Testis (tissue), 3 donors: Measurements from ENCODE around the gene PTPRT. TPM values are rescaled to one million over a fixed set of nuclear protein-coding genes. Genes with fewer than 3 reads are reported as not detected.

Experiments
- DNase-seq: peaks from one replicate; pipeline ENCODE4 v3.0.0-alpha.2; 2019
- H3K27ac ChIP-seq, 2 donors: fragments of 200-600 bp; sonication (generic); one replicate each; pipeline ENCODE4 v1.5.1; 2019
- H3K27me3 ChIP-seq: fragments of 200-600 bp; sonication (generic); one replicate; pipeline ENCODE4 v1.5.1; 2019
- H3K36me3 ChIP-seq: fragments of 200-600 bp; sonication (generic); one replicate; pipeline ENCODE4 v1.5.1; 2017; ENCODE audit warnings: low read depth; ENCODE audit errors: missing control alignments
- H3K4me1 ChIP-seq: fragments of 200-600 bp; sonication (generic); one replicate; pipeline ENCODE4 v1.5.1; 2019
- H3K4me3 ChIP-seq, 2 donors: fragments of 200-600 bp; sonication (generic); one replicate each; pipeline ENCODE4 v1.5.1; 2017 to 2019
- H3K9me3 ChIP-seq: fragments of 200-600 bp; sonication (generic); one replicate; pipeline ENCODE4 v1.5.1; 2017
- POLR2A ChIP-seq: fragments of 450-650 bp; IDR thresholded peaks from one replicate; pipeline ENCODE4 v1.6.1; 2017; ENCODE audit warnings: antibody characterized with exemption, mild to moderate bottlenecking, moderate library complexity
- WGBS, 2 donors: methylation state at CpG; one replicate each; pipeline ENCODE4 v1.1.5; 2018; 5-methylcytosine and 5-hydroxymethylcytosine counted together
- intact Hi-C: fragments of 100-400 bp; cut with DNase I; formaldehyde crosslinking; loops from one replicate; pipeline ENCODE4 v1.15.1; 2023; ENCODE audit warnings: low total_unique reads
- polyA plus RNA-seq: library from polyadenylated mRNA; stranded (reverse); fragments of 350-450 nt; fragmentation: Illumina TruSeq; extraction: RNeasy Lipid Tissue Mini Kit (QIAGEN cat#74804); gene quantifications from one replicate; pipeline ENCODE4 v1.2.3, GENCODE V29; 2014; ENCODE audit warnings: low read depth, low replicate concordance; ENCODE audit not compliant: insufficient read depth
- total RNA-seq, 2 donors: library from RNA; depleted of rRNA; stranded (reverse); fragments of >200 nt; gene quantifications; one replicate each; pipeline ENCODE4 v1.2.3, GENCODE V29; 2016
- TF ChIP-seq, protein P1 (sequence below), 3 experiments: fragments of 450-650 bp in 2 of 3; fragments of 200-600 bp in 1 of 3; sonication (generic) in 1 of 3; IDR thresholded peaks; one replicate each; pipeline ENCODE4 v1.5.1; 2016 to 2019; ENCODE audit warnings: antibody characterized with exemption in 3 of 3, mild to moderate bottlenecking in 2 of 3, moderate library complexity in 1 of 3

The PTPRT gene
- total and polyA plus RNA-seq, 3 donors from 2014 or later = 2.3 to 2.5 (median 2.3) TPM

DNA sequence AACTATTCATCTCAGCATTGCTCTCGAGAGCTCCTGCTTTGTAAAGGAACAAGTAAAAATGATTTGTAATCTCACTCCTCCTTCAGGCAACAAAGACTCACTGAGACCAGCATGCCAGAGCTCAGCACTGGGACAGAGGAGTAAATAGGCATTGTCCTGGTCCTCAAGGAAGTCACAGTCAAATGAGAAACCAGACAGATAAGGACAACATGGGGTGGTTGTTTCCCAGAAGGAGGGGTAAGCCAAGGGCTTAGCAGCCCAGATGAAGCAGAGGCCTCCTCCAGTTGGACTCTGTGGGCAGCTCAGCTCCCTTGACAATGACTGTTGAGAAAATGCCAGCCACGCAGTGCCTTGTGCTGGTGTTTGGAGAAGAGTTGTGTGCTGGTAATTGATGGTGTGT is 1145.8 kb downstream of the PTPRT start:
- DNase-seq = no peak
- WGBS, 2 donors = 81 to 88% methylated on average over 2 of the region's 2 CpGs
- Histone ChIP-seq H3K36me3 (no peaks in the 10 kb centered on the region), H3K4me3 (no peak overlapping the region), H3K9me3 (no peaks in the 10 kb centered on the region), H3K27me3 (no peaks in the 10 kb centered on the region), H3K4me1 (no peaks in the 10 kb centered on the region), H3K27ac (no peak overlapping the region)
- TF ChIP-seq POLR2A = no peak
- TF ChIP-seq, protein P1, sequence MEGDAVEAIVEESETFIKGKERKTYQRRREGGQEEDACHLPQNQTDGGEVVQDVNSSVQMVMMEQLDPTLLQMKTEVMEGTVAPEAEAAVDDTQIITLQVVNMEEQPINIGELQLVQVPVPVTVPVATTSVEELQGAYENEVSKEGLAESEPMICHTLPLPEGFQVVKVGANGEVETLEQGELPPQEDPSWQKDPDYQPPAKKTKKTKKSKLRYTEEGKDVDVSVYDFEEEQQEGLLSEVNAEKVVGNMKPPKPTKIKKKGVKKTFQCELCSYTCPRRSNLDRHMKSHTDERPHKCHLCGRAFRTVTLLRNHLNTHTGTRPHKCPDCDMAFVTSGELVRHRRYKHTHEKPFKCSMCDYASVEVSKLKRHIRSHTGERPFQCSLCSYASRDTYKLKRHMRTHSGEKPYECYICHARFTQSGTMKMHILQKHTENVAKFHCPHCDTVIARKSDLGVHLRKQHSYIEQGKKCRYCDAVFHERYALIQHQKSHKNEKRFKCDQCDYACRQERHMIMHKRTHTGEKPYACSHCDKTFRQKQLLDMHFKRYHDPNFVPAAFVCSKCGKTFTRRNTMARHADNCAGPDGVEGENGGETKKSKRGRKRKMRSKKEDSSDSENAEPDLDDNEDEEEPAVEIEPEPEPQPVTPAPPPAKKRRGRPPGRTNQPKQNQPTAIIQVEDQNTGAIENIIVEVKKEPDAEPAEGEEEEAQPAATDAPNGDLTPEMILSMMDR (IDR thresholded peaks at IDR 0.05) = no peak
- intact Hi-C loops = no loop called here

DNA sequence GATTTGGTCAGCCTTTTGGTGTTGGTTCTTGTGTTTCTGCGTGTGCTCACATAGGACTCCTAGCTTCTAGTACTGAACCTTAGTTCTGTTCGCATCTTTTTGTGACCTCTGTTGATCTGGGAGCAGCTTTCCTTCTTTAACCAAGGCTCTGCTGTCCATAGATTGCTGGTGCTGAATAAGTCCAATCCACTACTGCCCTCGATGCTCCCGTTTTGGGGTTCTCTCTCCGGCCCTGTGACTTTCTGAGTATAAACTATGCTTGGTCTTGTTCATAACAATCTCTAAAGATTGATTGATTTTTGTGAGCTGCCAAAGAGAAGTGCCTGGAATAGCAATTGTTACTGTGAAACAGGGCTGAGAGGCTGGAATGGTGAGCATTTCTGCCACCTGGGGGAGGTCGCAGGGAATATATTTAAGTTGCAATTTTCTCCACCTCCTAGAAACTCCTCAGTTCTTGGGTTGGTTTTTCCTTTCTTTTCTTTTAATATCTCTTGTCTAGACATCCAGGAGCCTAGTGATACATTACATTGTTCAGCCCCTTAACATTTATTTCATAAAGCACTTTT is 1148.6 kb downstream of the PTPRT start:
- DNase-seq = peak; percentile 19
- H3K9me3 ChIP-seq = no peaks in the 10 kb centered on the region
- TF ChIP-seq POLR2A = no peak
- TF ChIP-seq, protein P1 (IDR thresholded peaks at IDR 0.05) = peak in 1 of 3 experiments; percentile 12
- 32 to 49% methylated on average over 6 of the region's 6 CpGs for WGBS, 2 donors
- intact Hi-C loops = no loop called here
- H3K27ac ChIP-seq = no peak overlapping the region
- no peak overlapping the region for H3K4me3 ChIP-seq
- no peaks in the 10 kb centered on the region for H3K4me1 ChIP-seq
- no peaks in the 10 kb centered on the region for H3K27me3 ChIP-seq
- no peaks in the 10 kb centered on the region for H3K36me3 ChIP-seq

DNA sequence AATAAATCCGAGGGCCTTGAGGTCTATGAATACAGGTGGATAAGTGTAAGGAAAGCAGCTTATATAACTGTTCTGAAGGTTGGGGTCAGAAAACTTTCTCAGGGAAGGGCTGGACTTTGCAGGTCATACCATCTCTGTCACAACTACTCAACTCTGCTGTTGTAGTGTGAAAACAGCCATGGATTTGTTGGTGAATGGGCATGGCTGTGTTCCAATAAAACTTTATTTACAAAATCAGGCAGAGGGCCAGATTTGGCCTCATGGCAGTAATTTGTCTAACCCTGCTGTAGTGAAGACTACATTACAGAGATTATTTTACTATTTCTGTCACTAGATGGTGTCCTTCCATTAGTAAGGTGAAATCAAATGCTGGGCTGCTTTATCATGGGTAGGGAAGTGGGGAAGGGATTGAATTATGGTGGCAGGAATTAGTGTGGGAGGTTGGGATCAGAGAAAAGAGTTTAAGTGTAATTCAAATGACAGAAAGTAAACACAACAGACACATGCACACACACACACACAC is 1161.9 kb downstream of the PTPRT start:
- WGBS, 2 donors = 67 to 75% methylated on average over 1 of the region's 1 CpG
- Histone ChIP-seq H3K36me3 (no peaks in the 10 kb centered on the region), H3K4me1 (no peaks in the 10 kb centered on the region), H3K4me3 (no peak overlapping the region), H3K27ac (no peak overlapping the region), H3K27me3 (no peaks in the 10 kb centered on the region), H3K9me3 (no peaks in the 10 kb centered on the region)
- no peak for DNase-seq
- no peak for TF ChIP-seq POLR2A
- TF ChIP-seq, protein P1 (IDR thresholded peaks at IDR 0.05) = no peak
- intact Hi-C loops = no loop called here

DNA sequence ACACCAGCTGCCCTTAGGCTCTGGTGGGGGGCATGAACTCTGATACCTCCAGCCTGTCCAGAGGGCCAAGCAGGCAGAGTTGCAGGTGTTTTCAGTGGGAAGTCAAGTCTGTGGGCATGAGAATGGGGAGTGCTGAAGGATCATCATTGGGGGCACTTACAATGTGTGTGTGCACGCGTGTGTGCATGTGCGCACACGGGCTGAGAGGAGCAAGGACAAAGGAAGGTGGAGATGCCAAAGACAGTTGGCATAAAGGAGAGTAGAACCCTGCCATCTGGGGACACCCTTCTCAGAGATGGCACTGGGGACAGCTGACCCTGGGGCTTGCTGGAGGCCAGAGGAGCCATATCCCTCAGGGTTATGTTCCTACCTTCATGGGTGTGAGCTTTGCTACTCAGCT is 1163.1 kb downstream of the PTPRT start:
- Histone ChIP-seq H3K36me3 (no peaks in the 10 kb centered on the region), H3K4me1 (no peaks in the 10 kb centered on the region), H3K27ac (no peak overlapping the region), H3K27me3 (no peaks in the 10 kb centered on the region), H3K9me3 (no peaks in the 10 kb centered on the region), H3K4me3 (no peak overlapping the region)
- TF ChIP-seq, protein P1 (IDR thresholded peaks at IDR 0.05) = no peak
- no peak for TF ChIP-seq POLR2A
- intact Hi-C loops = no loop called here
- WGBS, 2 donors = 69 to 96% methylated on average over 4 of the region's 4 CpGs
- no peak for DNase-seq

DNA sequence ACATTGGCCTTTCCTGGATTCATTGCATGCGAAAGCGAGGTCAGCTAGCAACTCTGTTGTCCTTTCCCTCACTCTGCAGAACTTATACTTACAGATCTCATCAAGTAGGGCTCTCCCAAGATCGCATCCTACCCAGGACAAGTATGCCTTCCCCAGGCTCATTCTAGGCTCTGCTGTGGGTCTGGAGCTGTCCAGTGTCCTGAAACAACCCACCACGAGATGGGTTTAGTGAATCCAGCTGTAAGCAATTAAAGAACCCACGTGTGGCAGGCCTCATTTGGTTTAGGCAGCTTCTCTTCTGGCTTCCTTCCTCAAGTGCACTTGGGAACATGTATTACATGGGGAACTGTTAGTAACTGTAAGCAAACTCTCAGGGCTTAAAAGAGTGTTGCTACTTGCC is 1165.1 kb downstream of the PTPRT start:
- DNase-seq = peak; percentile 35
- TF ChIP-seq POLR2A = no peak
- TF ChIP-seq, protein P1 (IDR thresholded peaks at IDR 0.05) = no peak
- no peaks in the 10 kb centered on the region for H3K9me3 ChIP-seq
- intact Hi-C loops = no loop called here
- no peaks in the 10 kb centered on the region for H3K36me3 ChIP-seq
- H3K27me3 ChIP-seq = no peaks in the 10 kb centered on the region
- H3K27ac ChIP-seq = no peak overlapping the region
- H3K4me3 ChIP-seq = no peak overlapping the region
- H3K4me1 ChIP-seq = no peaks in the 10 kb centered on the region
- 26 to 36% methylated on average over 5 of the region's 5 CpGs for WGBS, 2 donors
